Measurements from ENCODE around the gene CAMK1D.
"Not testable (repeated sequence)": the region's sequence is repeated elsewhere in the genome, so short reads cannot be mapped to it uniquely, and the experiment has no call there.

- not testable (repeated sequence) for TF ChIP-seq POLR2A (IDR thresholded peaks at IDR 0.05; ENCODE audit: low read length); JUN (IDR thresholded peaks at IDR 0.05)
These were observed 5.3 kb downstream of the CAMK1D start for GRCh38 chr10:12354696-12355095.
